ENCODE data around the gene PTPRE. TPM values are rescaled to one million over a fixed set of nuclear protein-coding genes. Genes with fewer than 3 reads are reported as not detected.

PTPRE gene
- total RNA-seq, 1 donor from 2014 or later = 2.4 TPM

- H3K27me3 Mint-ChIP-seq = peaks cover 10% of the 10 kb centered on the region
- no peak overlapping the region for H3K4me3 Mint-ChIP-seq (ENCODE audit: low read depth)
- no peaks in the 10 kb centered on the region for H3K9me3 Mint-ChIP-seq (ENCODE audit: low read depth)
- DNase-seq (ENCODE audit: low spot score, unreplicated experiment) = no peak
- H3K36me3 Mint-ChIP-seq (ENCODE audit: insufficient read depth) = no peaks in the 10 kb centered on the region
- no peak for TF ChIP-seq CTCF (IDR thresholded peaks at IDR 0.05; ENCODE audit: unreplicated experiment)
- H3K4me1 Mint-ChIP-seq (ENCODE audit: low read depth) = peaks cover 8% of the 10 kb centered on the region
- H3K27ac Mint-ChIP-seq = no peak overlapping the region
Measured at GRCh38 chr10:128024426-128024825, 117.5 kb downstream of the PTPRE start.

- peaks cover 8% of the 10 kb centered on the region for H3K4me1 Mint-ChIP-seq (ENCODE audit: low read depth)
Measured at GRCh38 chr10:128025437-128025836, 118.5 kb downstream of the PTPRE start.

GRCh38 chr10:128025951-128026350 is 119.0 kb downstream of the PTPRE start:
- peaks cover 14% of the 10 kb centered on the region for H3K27me3 Mint-ChIP-seq
- DNase-seq (ENCODE audit: low spot score, unreplicated experiment) = no peak
- no peak overlapping the region for H3K4me3 Mint-ChIP-seq (ENCODE audit: low read depth)
- TF ChIP-seq CTCF (IDR thresholded peaks at IDR 0.05; ENCODE audit: unreplicated experiment) = no peak
- H3K4me1 Mint-ChIP-seq (ENCODE audit: low read depth) = peaks cover 8% of the 10 kb centered on the region
- no peak overlapping the region for H3K27ac Mint-ChIP-seq
- H3K36me3 Mint-ChIP-seq (ENCODE audit: insufficient read depth) = no peaks in the 10 kb centered on the region
- H3K9me3 Mint-ChIP-seq (ENCODE audit: low read depth) = no peaks in the 10 kb centered on the region

More at GRCh38 chr10:128025437-128025836, 118.5 kb downstream of the PTPRE start:
- DNase-seq (ENCODE audit: low spot score, unreplicated experiment) = no peak
- H3K27ac Mint-ChIP-seq = no peak overlapping the region
- peaks cover 14% of the 10 kb centered on the region for H3K27me3 Mint-ChIP-seq
- H3K4me3 Mint-ChIP-seq (ENCODE audit: low read depth) = no peak overlapping the region
- H3K9me3 Mint-ChIP-seq (ENCODE audit: low read depth) = no peaks in the 10 kb centered on the region
- no peaks in the 10 kb centered on the region for H3K36me3 Mint-ChIP-seq (ENCODE audit: insufficient read depth)
- no peak for TF ChIP-seq CTCF (IDR thresholded peaks at IDR 0.05; ENCODE audit: unreplicated experiment)

- no peaks in the 10 kb centered on the region for H3K36me3 Mint-ChIP-seq (ENCODE audit: insufficient read depth)
- peaks cover 13% of the 10 kb centered on the region for H3K27me3 Mint-ChIP-seq
- peaks cover 9% of the 10 kb centered on the region for H3K4me1 Mint-ChIP-seq (ENCODE audit: low read depth)
- H3K27ac Mint-ChIP-seq = no peak overlapping the region
- H3K9me3 Mint-ChIP-seq (ENCODE audit: low read depth) = no peaks in the 10 kb centered on the region
- no peak for DNase-seq (ENCODE audit: low spot score, unreplicated experiment)
- TF ChIP-seq CTCF (IDR thresholded peaks at IDR 0.05; ENCODE audit: unreplicated experiment) = no peak
- H3K4me3 Mint-ChIP-seq (ENCODE audit: low read depth) = no peak overlapping the region
Measured at GRCh38 chr10:128026615-128027300, 119.9 kb downstream of the PTPRE start.

GRCh38 chr10:128027306-128027705 is 120.4 kb downstream of the PTPRE start:
- Mint-ChIP-seq H3K4me1 (ENCODE audit: low read depth) (peaks cover 7% of the 10 kb centered on the region), H3K27ac (no peak overlapping the region), H3K9me3 (ENCODE audit: low read depth) (no peaks in the 10 kb centered on the region), H3K36me3 (ENCODE audit: insufficient read depth) (no peaks in the 10 kb centered on the region), H3K27me3 (peaks cover 13% of the 10 kb centered on the region), H3K4me3 (ENCODE audit: low read depth) (no peak overlapping the region)
- no peak for TF ChIP-seq CTCF (IDR thresholded peaks at IDR 0.05; ENCODE audit: unreplicated experiment)
- no peak for DNase-seq (ENCODE audit: low spot score, unreplicated experiment)

Measured in progenitor cell of endocrine pancreas (in vitro differentiated cells).